GM04503 (cell line): ENCODE results near the gene LIN7B.
"Not testable (repeated sequence)": the region's sequence is repeated elsewhere in the genome, so short reads cannot be mapped to it uniquely, and the experiment has no call there.

ENCODE experiments used
- DNase-seq: peaks from one replicate; pipeline ENCODE4 v3.0.0-alpha.2; 2012; ENCODE audit warnings: low read depth

LIN7B gene

DNA sequence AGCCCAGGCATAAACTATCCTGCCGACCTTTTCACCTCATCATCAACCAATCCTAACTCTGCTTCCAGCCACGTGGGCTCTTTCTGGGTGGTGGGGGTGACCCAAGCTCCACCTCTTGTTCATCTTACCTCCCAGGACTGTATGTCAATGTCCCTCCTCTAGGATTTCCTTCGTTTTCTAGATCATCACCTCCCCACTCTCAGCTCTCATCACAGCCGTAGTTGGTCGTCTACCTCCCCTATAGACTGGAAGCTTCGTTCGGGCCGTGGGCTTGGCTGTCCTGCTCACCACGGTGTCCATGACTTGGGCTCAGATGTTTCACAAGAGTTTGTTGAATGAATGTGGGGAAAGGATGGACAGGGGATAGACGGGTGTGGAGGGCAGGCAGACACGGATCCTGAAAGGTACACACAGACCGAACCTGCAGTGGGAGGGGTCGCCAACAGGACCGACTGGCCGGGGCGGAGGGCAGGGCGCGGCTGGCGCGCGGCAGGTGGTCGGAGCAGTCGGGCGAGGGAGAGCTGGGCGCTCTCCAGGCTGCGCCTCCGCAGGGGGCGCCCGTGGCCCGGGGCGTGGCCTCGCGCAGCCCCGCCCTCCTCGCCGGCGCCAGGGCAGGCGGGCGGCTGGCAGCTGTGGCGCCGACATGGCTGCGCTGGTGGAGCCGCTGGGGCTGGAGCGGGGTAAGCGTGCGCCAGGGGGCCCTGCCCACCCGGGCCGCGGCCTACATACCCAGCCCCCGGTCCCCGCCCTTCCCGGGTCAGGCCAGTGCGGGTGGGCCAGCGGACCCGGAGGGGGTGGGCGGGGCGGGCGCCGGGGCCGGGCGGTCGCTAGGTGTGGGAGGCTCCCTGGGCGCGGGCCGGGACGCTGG is at the start of gene LIN7B:
TSS of gene LIN7B (plus strand) at position 609 of the 868 bp plus-strand sequence. CDS start at position 644, 35 bp downstream.
- no peak for DNase-seq

- no peak for DNase-seq
Observed at GRCh38 chr19:49064768-49065611, 49.2 kb upstream of the LIN7B start, which contains the start of gene NTF4. TSS of gene NTF4 (minus strand) at chr19:49064818. CDS start at chr19:49061997, 2,821 bp downstream.

DNA sequence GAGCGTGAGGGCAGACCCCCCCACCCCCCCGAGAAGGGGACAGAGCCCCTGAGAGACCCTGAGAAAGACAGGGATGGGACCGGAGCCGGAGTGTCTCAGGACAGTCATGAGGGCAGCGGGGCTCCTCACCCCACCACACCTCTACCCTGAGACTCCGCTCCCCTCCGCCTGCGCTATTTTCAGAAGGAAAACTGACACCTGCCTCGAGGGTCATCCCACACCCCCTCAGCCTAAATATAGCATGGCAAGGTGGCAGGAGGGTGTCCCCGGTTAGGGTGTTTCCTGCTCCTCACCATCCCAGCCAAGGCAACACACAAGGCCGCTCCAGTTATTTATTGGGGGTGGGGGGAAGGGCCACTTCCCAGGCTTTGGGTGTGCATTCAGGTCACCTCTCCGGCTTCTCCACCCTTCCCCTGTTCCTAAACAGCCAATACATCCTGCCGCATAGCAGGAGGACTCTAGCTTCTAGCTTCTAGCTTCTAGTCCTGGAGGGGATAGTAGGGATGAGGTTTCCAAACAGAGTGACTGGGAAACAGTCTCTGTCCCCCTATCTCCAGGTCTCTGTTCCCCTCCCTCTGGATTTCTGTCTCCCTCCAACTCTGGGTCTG is 48.2 kb upstream of the LIN7B start:
- DNase-seq = no peak

DNA sequence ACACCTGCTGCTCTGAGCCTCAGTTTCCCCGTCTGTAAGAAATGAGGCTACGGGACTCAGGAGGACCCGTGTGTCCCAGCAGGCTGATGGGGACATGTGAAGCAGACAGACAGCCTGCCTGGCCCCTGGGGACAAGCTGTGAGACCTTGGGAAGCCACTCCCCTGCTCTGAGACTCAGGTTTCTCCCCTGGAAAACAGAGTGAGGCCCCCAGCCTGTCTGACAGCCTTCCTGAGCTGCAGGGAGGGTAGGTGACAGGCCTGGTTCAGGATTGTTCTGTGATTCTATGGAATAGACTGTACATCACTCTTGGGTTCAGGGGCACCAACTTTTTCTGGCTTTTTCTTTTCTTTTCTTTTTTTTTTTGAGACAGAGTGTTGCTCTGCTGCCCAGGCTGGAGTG is 46.6 kb upstream of the LIN7B start:
- no peak for DNase-seq

- DNase-seq = no peak
Observed at GRCh38 chr19:49069026-49069425, 45.1 kb upstream of the LIN7B start.

DNA sequence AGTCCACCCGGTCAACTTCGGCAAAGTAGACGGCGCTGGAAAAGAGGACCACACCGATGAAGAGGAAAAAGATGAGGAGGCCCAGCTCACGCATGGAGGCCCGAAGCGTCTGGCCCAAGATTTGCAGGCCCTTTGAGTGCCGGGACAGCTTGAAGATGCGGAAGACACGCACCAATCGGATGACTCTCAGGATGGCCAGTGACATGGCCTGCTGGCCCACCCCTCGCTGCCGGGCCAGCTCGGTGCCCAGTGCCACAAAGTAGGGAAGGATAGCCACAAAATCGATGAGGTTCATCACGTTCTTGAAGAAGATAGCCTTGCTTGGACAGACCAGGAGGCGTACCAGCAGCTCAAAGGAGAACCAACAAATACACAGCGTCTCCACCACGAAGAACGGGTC is 43.8 kb upstream of the LIN7B start:
- no peak for DNase-seq

- DNase-seq = no peak
Observed at GRCh38 chr19:49071860-49072547, 42.2 kb upstream of the LIN7B start.

DNA sequence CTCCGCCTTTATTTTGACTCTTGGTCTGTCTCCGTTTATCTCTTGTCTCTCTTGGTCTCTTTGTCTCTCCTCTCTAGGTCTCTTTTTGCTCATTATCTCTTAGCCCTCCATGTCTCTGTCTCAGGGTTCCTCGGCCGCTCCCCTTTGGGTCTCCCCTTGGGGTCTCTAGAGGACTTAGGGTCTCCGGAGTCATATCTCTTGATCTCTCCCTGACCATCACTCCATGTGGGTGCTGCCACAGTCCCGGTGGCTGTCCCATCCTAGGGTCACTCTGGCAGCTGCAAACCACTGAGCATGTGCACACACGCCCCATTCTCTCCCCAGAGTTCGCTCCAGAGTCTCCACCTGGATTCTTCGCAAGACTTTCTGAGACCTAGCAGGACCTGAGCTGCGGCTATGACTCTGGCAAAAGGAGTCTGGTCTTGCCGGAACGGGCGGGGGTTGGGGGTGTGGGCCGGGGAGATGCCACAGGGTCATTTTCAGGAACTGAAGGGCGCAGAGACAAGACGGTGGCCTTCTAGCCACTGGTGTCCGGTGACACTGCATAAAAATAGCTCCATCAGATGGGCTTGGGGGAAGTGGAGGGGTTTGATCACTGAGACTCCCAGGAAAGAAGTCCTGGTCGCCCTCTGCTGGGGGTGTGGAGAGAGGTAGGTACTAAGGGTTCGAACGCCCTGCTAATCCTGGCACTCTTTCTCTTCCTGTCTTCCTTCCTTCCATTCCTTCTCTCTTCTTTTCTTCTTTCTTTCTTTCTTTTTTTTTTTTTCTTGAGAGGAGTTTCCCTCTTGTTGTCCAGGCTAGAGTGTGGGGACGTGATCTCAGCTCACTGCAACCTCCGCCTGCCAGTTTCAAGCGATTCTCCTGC is 40.4 kb upstream of the LIN7B start:
- no peak for DNase-seq

- DNase-seq = not testable (repeated sequence)
Observed at GRCh38 chr19:49074869-49075268, 39.3 kb upstream of the LIN7B start.

- DNase-seq = no peak
Observed at GRCh38 chr19:49080392-49080791, 33.8 kb upstream of the LIN7B start.

GRCh38 chr19:49081273-49081672 is 32.9 kb upstream of the LIN7B start:
- DNase-seq = no peak

DNA sequence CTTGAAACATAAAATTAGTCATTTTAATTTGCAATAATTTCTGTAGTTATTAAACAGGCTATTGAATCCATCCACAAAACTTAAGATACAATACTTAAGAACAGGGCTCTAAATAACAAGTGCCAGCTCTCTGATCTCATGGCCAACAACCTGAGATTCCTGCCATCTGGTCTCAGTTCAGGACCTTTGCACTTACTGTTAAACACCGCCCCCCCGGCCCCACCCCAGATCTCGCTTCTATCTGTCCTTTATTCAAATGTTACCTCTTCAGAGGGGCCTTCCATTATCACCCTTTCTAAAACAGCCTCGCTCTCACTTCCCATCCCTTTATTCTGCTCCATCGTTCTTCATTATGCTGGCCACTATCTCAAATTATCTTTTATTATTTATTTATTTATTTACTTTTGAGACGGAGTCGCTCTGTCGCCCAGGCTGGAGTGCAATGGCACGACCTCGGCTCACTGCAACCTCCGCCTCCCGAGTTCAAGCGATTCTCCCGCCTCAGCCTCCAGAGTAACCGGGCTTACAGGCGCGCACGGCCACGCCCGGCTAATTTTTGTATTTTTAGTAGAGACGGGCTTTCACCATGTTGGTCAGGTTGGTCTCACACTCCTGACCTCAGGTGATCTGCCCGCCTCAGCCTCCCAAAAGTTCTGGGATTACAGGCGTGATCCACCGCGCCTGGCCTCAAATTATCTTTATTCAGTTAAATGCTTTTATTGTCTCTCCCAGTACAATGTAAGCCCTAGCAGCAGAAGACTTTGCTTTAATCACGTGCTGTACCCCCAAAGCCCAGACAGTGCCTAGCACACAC is 29.8 kb upstream of the LIN7B start:
- DNase-seq = no peak

DNA sequence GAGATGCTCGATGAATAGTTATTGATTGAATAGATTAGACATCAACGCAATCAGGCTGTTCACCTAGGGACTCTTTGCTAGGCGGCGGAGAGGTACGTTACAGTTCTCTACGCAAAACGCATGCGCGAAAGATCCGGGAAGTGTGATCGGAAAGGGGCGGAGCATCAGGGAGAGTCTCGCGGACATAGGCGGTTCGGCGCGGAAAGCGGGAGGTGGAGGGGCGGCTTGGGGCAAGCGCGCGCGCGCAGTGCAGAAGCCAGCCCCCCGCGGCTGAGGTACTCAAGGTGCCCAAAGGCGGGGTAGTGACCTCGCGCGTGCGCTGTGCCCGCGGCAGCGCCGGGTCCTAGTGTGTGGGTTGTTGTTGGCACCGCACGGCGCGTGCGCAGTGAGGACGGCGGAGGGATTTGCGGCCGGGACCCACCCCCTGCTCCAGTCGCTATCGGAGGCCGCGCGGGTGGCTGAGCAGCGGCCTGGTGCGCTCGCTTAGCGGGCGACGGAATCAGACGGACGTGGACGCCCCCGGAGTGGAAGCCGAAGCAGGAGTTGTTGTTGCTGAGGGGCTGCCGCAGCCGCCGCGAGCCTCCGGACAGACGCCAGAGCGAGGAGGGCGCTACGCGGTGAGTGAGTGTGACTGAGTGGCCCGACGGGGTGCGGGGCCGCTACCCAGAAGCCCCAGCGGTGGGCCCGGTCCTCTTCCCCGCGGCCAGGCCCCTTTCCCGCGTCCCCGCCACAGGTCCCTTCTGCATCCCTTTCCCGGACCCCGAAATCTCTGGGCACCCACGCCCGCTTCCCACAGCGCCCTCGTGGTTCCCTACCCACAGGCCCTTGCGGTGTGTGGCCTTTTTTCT is 28.9 kb upstream of the LIN7B start, which contains the start of gene SNRNP70:
TSS of gene SNRNP70 (plus strand) at position 432 of the 848 bp plus-strand sequence. CDS start 964 bp downstream, outside the sequence.
- DNase-seq = peak; percentile 90

DNA sequence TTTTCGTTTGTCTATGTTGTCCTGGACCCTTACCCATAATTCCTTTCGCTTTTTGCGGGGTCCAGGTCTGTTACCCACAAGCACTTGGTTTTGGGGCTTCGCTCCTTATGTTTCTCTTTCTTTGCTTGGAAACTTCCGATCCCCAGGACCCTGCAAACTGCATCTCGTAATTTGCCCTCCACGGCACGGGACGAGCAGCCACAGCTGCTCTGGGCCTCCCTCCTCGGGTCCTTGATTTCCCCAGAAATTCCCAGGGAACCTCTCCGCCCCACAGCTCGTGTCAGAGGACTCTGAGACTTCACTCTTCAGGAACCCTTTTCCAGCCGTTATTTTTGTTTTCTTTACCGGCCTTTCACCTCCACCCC is 28.3 kb upstream of the LIN7B start:
- no peak for DNase-seq

DNA sequence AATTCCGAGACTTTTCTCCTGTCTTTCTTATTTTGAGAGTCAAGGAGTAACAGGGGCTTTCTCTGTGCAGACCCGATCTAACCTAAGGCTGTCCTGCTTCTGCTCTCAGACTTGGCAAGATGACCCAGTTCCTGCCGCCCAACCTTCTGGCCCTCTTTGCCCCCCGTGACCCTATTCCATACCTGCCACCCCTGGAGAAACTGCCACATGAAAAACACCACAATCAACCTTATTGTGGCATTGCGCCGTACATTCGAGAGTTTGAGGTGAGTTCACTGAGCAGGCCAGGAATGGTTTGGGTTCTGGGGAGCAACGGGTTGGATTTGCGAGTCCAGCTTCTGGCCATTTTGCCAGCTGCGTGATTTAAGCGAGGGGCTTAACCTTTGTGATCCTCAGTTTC is 27.9 kb upstream of the LIN7B start:
- no peak for DNase-seq

DNA sequence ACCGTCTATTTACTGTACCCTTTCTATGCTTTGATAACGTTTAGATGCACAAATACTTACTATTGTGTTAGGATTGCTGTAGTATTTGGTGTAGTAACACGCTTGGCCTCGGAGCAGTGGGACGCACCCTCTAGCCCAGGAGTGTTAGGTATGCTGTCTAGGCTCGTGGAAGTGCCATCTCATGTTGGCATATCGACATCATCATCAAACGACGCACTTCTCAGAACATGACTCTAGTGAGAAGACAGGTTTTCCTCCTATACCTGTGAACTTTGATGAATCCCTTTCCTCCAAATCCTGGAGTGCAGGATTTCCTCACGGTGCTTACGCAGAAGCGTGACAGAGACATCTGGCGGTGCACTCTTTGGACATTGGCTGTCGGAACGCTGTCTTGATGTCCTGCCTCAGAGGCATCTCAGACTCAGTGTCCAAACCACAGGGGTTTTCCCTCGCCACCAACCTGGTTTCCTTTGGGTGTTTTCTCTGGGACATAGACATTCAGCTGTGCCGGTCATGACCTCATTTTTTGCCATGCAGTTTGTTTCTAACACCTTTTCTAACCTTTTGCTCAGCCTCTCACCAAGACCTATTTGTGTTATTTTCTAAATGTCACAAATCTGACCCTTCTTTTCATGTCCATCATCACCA is 22.7 kb upstream of the LIN7B start:
- no peak for DNase-seq

GRCh38 chr19:49092686-49093085 is 21.5 kb upstream of the LIN7B start:
- no peak for DNase-seq
